ENCODE data around the gene ADGRV1. TPM values are rescaled to one million over a fixed set of nuclear protein-coding genes. Genes with fewer than 3 reads are reported as not detected.
"Not testable (repeated sequence)": the region's sequence is repeated elsewhere in the genome, so short reads cannot be mapped to it uniquely, and the experiment has no call there.

The ADGRV1 gene
- polyA plus RNA-seq, 2 donors = 0.82 to 1.6 TPM

DNA sequence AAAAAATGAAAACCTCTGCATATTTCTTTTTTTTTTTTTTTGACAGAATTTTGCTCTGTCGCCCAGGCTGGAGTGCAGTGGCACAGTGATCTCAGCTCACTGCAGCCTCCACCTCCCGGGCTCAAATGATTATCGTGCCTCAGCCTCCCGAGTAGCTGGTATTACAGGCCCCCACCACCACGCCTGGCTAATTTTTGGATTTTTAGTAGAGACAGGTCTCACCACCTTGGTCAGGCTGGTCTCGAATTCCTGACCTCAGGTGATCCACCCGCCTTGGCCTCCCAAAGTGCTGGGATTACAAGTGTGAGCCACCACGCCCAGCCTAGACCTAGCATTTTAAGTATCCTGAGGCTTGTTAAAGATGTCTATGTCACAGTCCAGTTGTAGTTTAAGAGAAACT, 493.8 kb downstream of the ADGRV1 start:
- H3K36me3 ChIP-seq (ENCODE audit: control insufficient read depth in 2 of 2, insufficient read depth in 2 of 2, low read length in 1 of 2); H3K9me3 ChIP-seq (ENCODE audit: control insufficient read depth in 2 of 2, insufficient read depth in 1 of 2, low read depth in 1 of 2, low read length in 1 of 2); H3K4me1 ChIP-seq (ENCODE audit: control insufficient read depth in 2 of 2, insufficient read depth in 2 of 2, low read length in 1 of 2); H3K27ac ChIP-seq (ENCODE audit: low read depth in 2 of 2, low read length in 1 of 2); H3K4me3 ChIP-seq (ENCODE audit: low read depth in 1 of 2, low read length in 2 of 2); H3K27me3 ChIP-seq (ENCODE audit: control insufficient read depth in 1 of 2, insufficient read depth in 2 of 2, low read length in 2 of 2): not testable (repeated sequence)
- WGBS, 2 donors = 94 to 96% methylated on average over 8 of the region's 8 CpGs

DNA sequence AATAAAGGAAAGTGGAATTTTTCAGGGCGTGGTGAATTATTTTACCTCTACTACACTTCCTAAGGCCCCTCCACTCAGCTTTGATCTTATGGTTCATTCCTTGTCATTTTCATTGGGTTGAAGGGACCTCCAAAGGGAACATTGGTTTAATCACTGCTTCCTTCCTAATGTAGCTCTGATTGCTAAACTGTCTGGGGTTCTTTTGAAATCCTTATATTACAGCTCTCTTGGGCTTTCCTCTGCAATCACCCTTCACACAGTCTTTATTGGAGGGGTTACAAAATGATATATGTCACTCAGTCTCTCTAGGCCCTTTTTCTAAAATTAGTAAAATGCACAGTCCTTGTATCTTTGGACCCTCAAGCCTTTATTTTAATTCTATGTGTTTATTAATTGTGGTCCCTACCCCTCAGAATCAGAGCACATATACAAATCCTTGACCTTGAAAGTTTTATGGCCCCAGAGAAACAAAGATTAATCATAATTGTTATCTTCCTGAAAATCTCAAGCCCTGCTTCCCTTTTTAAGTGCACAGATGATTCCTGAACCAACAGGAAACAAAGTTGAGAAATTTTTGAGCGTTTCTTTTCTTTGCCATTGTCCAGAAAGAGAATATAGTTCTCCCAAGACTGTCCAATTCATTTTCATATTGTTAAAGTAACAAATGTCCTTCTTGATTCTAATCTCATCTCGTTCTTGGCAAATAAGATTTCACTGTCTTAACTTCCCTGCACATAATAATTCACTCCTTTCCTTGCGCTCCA, 494.6 kb downstream of the ADGRV1 start:
- no peaks in the 10 kb centered on the region for H3K9me3 ChIP-seq (ENCODE audit: control insufficient read depth in 2 of 2, insufficient read depth in 1 of 2, low read depth in 1 of 2, low read length in 1 of 2)
- no peak overlapping the region for H3K4me3 ChIP-seq (ENCODE audit: low read depth in 1 of 2, low read length in 2 of 2)
- H3K36me3 ChIP-seq (ENCODE audit: control insufficient read depth in 2 of 2, insufficient read depth in 2 of 2, low read length in 1 of 2) = no peaks in the 10 kb centered on the region
- WGBS, 2 donors = 58 to 68% methylated on average over 4 of the region's 4 CpGs
- no peaks in the 10 kb centered on the region for H3K27me3 ChIP-seq (ENCODE audit: control insufficient read depth in 1 of 2, insufficient read depth in 2 of 2, low read length in 2 of 2)
- H3K4me1 ChIP-seq (ENCODE audit: control insufficient read depth in 2 of 2, insufficient read depth in 2 of 2, low read length in 1 of 2) = no peaks in the 10 kb centered on the region
- no peak overlapping the region for H3K27ac ChIP-seq (ENCODE audit: low read depth in 2 of 2, low read length in 1 of 2)

DNA sequence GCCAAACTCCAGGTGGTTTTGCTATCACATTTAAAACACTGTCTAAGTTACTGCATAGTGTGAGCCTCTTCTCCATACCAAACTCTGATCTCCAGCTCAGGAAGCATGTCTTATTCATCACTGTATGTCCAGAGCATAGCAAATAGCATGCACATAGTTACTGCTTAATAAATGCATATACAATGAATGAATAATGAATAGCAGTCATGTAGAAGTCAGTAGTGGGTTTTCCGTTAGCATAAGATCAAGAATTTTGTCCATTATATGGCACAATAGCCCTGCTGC, 495.1 kb downstream of the ADGRV1 start:
- H3K36me3 ChIP-seq (ENCODE audit: control insufficient read depth in 2 of 2, insufficient read depth in 2 of 2, low read length in 1 of 2) = no peaks in the 10 kb centered on the region
- H3K27me3 ChIP-seq (ENCODE audit: control insufficient read depth in 1 of 2, insufficient read depth in 2 of 2, low read length in 2 of 2) = no peaks in the 10 kb centered on the region
- H3K27ac ChIP-seq (ENCODE audit: low read depth in 2 of 2, low read length in 1 of 2) = no peak overlapping the region
- no peaks in the 10 kb centered on the region for H3K9me3 ChIP-seq (ENCODE audit: control insufficient read depth in 2 of 2, insufficient read depth in 1 of 2, low read depth in 1 of 2, low read length in 1 of 2)
- no peaks in the 10 kb centered on the region for H3K4me1 ChIP-seq (ENCODE audit: control insufficient read depth in 2 of 2, insufficient read depth in 2 of 2, low read length in 1 of 2)
- H3K4me3 ChIP-seq (ENCODE audit: low read depth in 1 of 2, low read length in 2 of 2) = no peak overlapping the region
- 72 to 81% methylated on average over 1 of the region's 1 CpG for WGBS, 2 donors

DNA sequence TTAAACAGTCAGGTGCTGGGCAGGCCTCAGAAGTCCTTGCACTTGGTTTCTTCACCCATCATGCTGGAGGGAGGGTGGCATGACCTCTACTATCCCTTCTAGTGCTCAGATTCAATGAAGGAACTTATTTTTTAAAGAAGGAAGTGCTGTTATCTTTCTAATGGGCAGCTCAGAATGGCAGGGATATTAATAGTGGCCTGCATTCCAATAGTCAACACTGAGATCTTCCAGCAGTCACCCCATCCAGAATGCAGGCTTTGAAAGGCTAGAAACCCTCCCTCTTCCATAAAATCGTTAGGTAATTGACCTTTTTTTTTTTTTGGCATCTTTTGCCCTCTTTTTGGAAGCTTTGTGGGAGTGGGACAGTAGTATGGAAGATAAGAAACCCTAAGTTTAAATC, 499.6 kb downstream of the ADGRV1 start:
- 0 to 13% methylated on average over 1 of the region's 1 CpG for WGBS, 2 donors
- Histone ChIP-seq H3K36me3 (ENCODE audit: control insufficient read depth in 2 of 2, insufficient read depth in 2 of 2, low read length in 1 of 2) (no peaks in the 10 kb centered on the region), H3K4me3 (ENCODE audit: low read depth in 1 of 2, low read length in 2 of 2) (no peak overlapping the region), H3K4me1 (ENCODE audit: control insufficient read depth in 2 of 2, insufficient read depth in 2 of 2, low read length in 1 of 2) (no peaks in the 10 kb centered on the region), H3K9me3 (ENCODE audit: control insufficient read depth in 2 of 2, insufficient read depth in 1 of 2, low read depth in 1 of 2, low read length in 1 of 2) (no peaks in the 10 kb centered on the region), H3K27ac (ENCODE audit: low read depth in 2 of 2, low read length in 1 of 2) (no peak overlapping the region), H3K27me3 (ENCODE audit: control insufficient read depth in 1 of 2, insufficient read depth in 2 of 2, low read length in 2 of 2) (no peaks in the 10 kb centered on the region)

GRCh38 chr5:91058575-91058974, 500.0 kb downstream of the ADGRV1 start:
- H3K4me1 ChIP-seq (ENCODE audit: control insufficient read depth in 2 of 2, insufficient read depth in 2 of 2, low read length in 1 of 2) = no peaks in the 10 kb centered on the region
- WGBS, 2 donors = 42 to 55% methylated on average over 4 of the region's 4 CpGs
- no peak overlapping the region for H3K4me3 ChIP-seq (ENCODE audit: low read depth in 1 of 2, low read length in 2 of 2)
- no peaks in the 10 kb centered on the region for H3K36me3 ChIP-seq (ENCODE audit: control insufficient read depth in 2 of 2, insufficient read depth in 2 of 2, low read length in 1 of 2)
- H3K9me3 ChIP-seq (ENCODE audit: control insufficient read depth in 2 of 2, insufficient read depth in 1 of 2, low read depth in 1 of 2, low read length in 1 of 2) = no peaks in the 10 kb centered on the region
- no peaks in the 10 kb centered on the region for H3K27me3 ChIP-seq (ENCODE audit: control insufficient read depth in 1 of 2, insufficient read depth in 2 of 2, low read length in 2 of 2)
- peak overlapping the region in 1 of 2 donors; percentile 17 for H3K27ac ChIP-seq (ENCODE audit: low read depth in 2 of 2, low read length in 1 of 2)

- WGBS, 2 donors = 37 to 41% methylated on average over 1 of the region's 1 CpG
These were observed 500.8 kb downstream of the ADGRV1 start for GRCh38 chr5:91059409-91059808.

GRCh38 chr5:91061094-91061493, 502.5 kb downstream of the ADGRV1 start:
- 85 to 90% methylated on average over 2 of the region's 2 CpGs for WGBS, 2 donors
- no peaks in the 10 kb centered on the region for H3K4me1 ChIP-seq (ENCODE audit: control insufficient read depth in 2 of 2, insufficient read depth in 2 of 2, low read length in 1 of 2)

More at GRCh38 chr5:91059409-91059808, 500.8 kb downstream of the ADGRV1 start:
- Histone ChIP-seq H3K9me3 (ENCODE audit: control insufficient read depth in 2 of 2, insufficient read depth in 1 of 2, low read depth in 1 of 2, low read length in 1 of 2) (no peaks in the 10 kb centered on the region), H3K4me1 (ENCODE audit: control insufficient read depth in 2 of 2, insufficient read depth in 2 of 2, low read length in 1 of 2) (no peaks in the 10 kb centered on the region), H3K36me3 (ENCODE audit: control insufficient read depth in 2 of 2, insufficient read depth in 2 of 2, low read length in 1 of 2) (no peaks in the 10 kb centered on the region), H3K27me3 (ENCODE audit: control insufficient read depth in 1 of 2, insufficient read depth in 2 of 2, low read length in 2 of 2) (no peaks in the 10 kb centered on the region), H3K27ac (ENCODE audit: low read depth in 2 of 2, low read length in 1 of 2) (no peak overlapping the region), H3K4me3 (ENCODE audit: low read depth in 1 of 2, low read length in 2 of 2) (no peak overlapping the region)

DNA sequence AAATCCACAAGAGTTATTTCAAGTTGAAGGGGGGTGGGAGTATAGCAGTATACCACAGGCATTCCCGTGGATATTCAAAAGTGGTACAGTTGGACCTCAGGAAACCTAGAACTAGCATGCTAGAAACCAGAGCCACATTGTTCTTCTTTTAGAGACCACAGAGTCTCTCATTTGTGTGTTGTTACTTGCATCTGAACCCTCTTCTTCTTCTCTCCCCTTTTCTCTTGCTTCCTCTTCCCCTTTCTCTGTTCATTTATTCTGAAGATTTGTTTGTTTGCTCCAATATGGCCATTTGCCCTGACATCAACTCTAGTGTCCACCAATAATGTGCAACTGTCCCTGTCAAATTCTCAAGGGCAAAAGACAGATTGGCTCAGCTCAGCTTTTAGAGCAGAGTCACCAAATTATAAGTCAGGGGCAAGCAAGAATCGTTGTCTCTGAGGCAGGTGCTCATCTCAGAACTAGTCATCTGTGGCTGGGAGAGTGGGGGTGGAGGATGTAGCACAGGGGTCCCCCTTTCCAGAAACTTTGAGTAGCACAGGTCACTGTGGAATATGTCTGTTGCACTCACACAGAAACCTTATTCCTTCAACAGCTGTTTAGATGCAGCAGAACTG, 503.5 kb downstream of the ADGRV1 start:
- no peaks in the 10 kb centered on the region for H3K9me3 ChIP-seq (ENCODE audit: control insufficient read depth in 2 of 2, insufficient read depth in 1 of 2, low read depth in 1 of 2, low read length in 1 of 2)
- H3K27me3 ChIP-seq (ENCODE audit: control insufficient read depth in 1 of 2, insufficient read depth in 2 of 2, low read length in 2 of 2) = no peaks in the 10 kb centered on the region
- H3K36me3 ChIP-seq (ENCODE audit: control insufficient read depth in 2 of 2, insufficient read depth in 2 of 2, low read length in 1 of 2) = no peaks in the 10 kb centered on the region
- no peak overlapping the region for H3K27ac ChIP-seq (ENCODE audit: low read depth in 2 of 2, low read length in 1 of 2)
- WGBS, 2 donors = 70 to 72% methylated on average over 2 of the region's 2 CpGs
- H3K4me1 ChIP-seq (ENCODE audit: control insufficient read depth in 2 of 2, insufficient read depth in 2 of 2, low read length in 1 of 2) = no peaks in the 10 kb centered on the region
- no peak overlapping the region for H3K4me3 ChIP-seq (ENCODE audit: low read depth in 1 of 2, low read length in 2 of 2)

More at GRCh38 chr5:91061094-91061493, 502.5 kb downstream of the ADGRV1 start:
- Histone ChIP-seq H3K27me3 (ENCODE audit: control insufficient read depth in 1 of 2, insufficient read depth in 2 of 2, low read length in 2 of 2) (no peaks in the 10 kb centered on the region), H3K9me3 (ENCODE audit: control insufficient read depth in 2 of 2, insufficient read depth in 1 of 2, low read depth in 1 of 2, low read length in 1 of 2) (no peaks in the 10 kb centered on the region), H3K36me3 (ENCODE audit: control insufficient read depth in 2 of 2, insufficient read depth in 2 of 2, low read length in 1 of 2) (no peaks in the 10 kb centered on the region), H3K4me3 (ENCODE audit: low read depth in 1 of 2, low read length in 2 of 2) (no peak overlapping the region), H3K27ac (ENCODE audit: low read depth in 2 of 2, low read length in 1 of 2) (no peak overlapping the region)

GRCh38 chr5:91063098-91063690, 504.6 kb downstream of the ADGRV1 start:
- H3K9me3 ChIP-seq (ENCODE audit: control insufficient read depth in 2 of 2, insufficient read depth in 1 of 2, low read depth in 1 of 2, low read length in 1 of 2); H3K4me1 ChIP-seq (ENCODE audit: control insufficient read depth in 2 of 2, insufficient read depth in 2 of 2, low read length in 1 of 2); H3K4me3 ChIP-seq (ENCODE audit: low read depth in 1 of 2, low read length in 2 of 2); H3K27me3 ChIP-seq (ENCODE audit: control insufficient read depth in 1 of 2, insufficient read depth in 2 of 2, low read length in 2 of 2); H3K36me3 ChIP-seq (ENCODE audit: control insufficient read depth in 2 of 2, insufficient read depth in 2 of 2, low read length in 1 of 2); H3K27ac ChIP-seq (ENCODE audit: low read depth in 2 of 2, low read length in 1 of 2): not testable (repeated sequence)
- WGBS, 2 donors = 60 to 61% methylated on average over 9 of the region's 9 CpGs

DNA sequence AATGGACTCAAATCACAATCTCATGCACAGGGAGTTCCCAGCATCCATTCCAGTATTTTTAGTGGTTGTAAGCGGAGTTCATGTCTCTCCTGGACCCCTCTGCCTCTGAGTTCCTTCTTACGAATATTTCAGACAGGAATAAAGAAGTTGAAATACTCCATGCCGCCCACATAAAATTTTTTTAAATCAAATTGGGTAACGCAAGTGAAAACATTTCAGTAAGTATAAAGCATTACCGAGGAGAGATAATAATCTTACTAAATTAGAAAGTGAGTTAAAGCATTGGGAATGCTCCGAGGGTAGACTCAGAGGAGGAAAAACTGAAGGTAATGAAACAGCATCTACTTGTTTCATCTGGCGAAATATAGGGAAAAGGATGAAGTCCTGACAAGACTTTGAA, 506.9 kb downstream of the ADGRV1 start:
- H3K4me1 ChIP-seq (ENCODE audit: control insufficient read depth in 2 of 2, insufficient read depth in 2 of 2, low read length in 1 of 2) = no peaks in the 10 kb centered on the region
- H3K9me3 ChIP-seq (ENCODE audit: control insufficient read depth in 2 of 2, insufficient read depth in 1 of 2, low read depth in 1 of 2, low read length in 1 of 2) = no peaks in the 10 kb centered on the region
- H3K27ac ChIP-seq (ENCODE audit: low read depth in 2 of 2, low read length in 1 of 2) = no peak overlapping the region
- H3K4me3 ChIP-seq (ENCODE audit: low read depth in 1 of 2, low read length in 2 of 2) = no peak overlapping the region
- no peaks in the 10 kb centered on the region for H3K36me3 ChIP-seq (ENCODE audit: control insufficient read depth in 2 of 2, insufficient read depth in 2 of 2, low read length in 1 of 2)
- no peaks in the 10 kb centered on the region for H3K27me3 ChIP-seq (ENCODE audit: control insufficient read depth in 1 of 2, insufficient read depth in 2 of 2, low read length in 2 of 2)
- 82 to 83% methylated on average over 7 of the region's 7 CpGs for WGBS, 2 donors

Measured in esophagus (tissue), 2 donors.